DMS153 treated with DMSO at 0.1 percent for 48 hours (cell line): ENCODE results near the gene CAMK2G.
"Not testable (repeated sequence)": the region's sequence is repeated elsewhere in the genome, so short reads cannot be mapped to it uniquely, and the experiment has no call there.

Experiments
- DNase-seq: peaks from one replicate; lab custom pipeline; 2025; ENCODE audit not compliant: unreplicated experiment; lab: John Stamatoyannopoulos, UW

The CAMK2G gene

GRCh38 chr10:73797324-73798025, 76.9 kb downstream of the CAMK2G start:
- no peak for DNase-seq

GRCh38 chr10:73796766-73797165, 77.6 kb downstream of the CAMK2G start:
- DNase-seq, result no peak

DNA sequence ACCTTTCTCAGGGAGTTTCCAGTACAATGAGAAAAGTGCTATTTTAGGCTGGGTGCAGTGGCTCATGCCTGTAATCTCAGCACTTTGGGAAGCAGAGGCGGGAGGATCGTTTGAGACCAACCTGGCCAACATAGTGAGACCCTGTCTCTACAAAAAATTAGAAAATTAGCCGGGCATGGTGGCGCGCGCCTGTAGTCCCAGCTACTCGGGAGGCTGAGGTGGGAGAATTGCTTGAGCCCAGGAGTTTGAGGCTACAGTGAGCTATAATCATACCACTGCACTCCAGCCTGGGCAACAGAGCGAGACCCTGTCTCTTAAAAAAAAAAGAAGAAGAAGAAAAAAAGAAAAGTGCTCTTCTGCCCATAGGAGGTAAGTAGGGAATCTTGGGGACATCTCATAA, 78.3 kb downstream of the CAMK2G start:
- DNase-seq, result not testable (repeated sequence)

DNA sequence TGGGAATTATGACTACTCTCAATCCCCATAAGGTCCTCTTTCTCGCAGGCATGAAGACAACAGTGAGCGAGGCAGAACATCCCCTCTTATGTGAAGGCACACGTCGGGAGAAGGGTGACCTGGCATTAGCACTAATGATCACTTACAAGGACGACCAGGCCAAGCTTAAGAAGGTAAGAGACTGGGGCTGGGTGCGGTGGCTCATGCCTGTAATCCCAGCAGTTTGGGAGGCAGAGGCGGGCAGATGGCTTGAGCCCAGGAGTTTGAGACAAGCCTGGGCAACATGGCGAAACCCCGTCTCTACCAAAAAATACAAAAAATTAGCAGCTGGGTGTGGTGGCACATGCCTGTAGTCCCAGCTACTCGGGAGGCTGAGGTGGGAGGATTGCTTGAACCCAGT, 78.9 kb downstream of the CAMK2G start:
- not testable (repeated sequence) for DNase-seq

DNA sequence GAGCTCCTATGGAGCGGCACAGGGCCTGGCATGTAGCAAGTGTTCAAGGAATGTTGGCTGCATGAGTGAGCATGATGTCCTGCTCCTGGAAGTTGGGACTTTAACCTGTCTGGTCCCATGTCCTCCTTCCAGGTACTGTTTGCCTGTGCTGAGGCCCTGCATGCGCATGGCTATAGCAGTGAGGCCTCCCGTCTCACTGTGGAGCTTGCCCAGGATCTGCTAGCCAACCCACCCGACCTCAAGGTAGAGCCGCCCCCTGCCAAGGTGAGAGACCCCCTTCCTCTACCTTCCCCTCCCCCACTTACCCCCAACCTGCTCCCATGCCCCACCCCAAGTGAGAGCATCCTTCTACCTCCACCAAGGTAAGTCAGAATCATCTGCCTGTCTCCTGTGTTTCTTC, 80.9 kb downstream of the CAMK2G start:
- no peak for DNase-seq

- no peak for DNase-seq
Observed at GRCh38 chr10:73791871-73792400, 82.4 kb downstream of the CAMK2G start.

- no peak for DNase-seq
Observed at GRCh38 chr10:73790886-73791625, 83.3 kb downstream of the CAMK2G start.

DNA sequence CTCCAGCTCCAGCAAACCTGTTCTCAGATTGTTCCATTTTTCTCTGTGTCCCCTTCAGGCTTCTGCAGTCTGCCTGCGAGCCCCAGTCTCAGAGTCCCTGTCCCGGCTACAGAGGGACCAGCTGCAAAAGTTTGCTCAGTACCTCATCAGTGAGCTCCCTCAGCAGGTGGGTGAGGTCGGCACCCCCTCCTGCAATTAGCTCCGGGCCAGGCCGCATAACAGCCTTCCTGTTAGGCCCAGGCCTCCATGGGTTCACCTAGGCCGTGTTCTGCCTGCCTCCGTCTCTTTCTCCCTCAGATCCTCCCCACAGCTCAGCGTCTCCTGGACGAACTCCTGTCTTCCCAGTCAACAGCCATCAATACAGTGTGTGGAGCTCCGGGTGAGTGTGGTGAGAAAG, 84.7 kb downstream of the CAMK2G start:
- no peak for DNase-seq

- no peak for DNase-seq
Observed at GRCh38 chr10:73788864-73789658, 85.3 kb downstream of the CAMK2G start.

GRCh38 chr10:73787031-73787800, 87.1 kb downstream of the CAMK2G start:
- not testable (repeated sequence) for DNase-seq

DNA sequence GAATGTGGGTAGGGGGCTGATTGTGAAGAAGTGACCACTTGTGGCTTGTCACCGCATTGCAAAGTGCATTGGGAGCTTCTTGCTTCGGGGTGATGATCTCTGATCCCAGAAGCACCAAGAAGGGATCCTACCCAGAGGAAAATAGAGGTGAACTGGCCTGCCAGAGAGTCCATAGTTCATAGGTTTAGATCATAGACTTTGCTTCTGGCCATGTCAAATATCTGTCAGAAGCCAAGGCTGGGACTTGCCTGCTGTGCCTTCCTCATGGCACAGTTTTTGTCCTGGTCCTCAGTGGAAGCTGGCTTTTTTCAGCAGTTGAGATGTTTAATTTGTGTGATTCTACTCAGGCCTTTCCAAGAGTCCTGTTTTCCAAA, 87.9 kb downstream of the CAMK2G start:
- no peak for DNase-seq

DNA sequence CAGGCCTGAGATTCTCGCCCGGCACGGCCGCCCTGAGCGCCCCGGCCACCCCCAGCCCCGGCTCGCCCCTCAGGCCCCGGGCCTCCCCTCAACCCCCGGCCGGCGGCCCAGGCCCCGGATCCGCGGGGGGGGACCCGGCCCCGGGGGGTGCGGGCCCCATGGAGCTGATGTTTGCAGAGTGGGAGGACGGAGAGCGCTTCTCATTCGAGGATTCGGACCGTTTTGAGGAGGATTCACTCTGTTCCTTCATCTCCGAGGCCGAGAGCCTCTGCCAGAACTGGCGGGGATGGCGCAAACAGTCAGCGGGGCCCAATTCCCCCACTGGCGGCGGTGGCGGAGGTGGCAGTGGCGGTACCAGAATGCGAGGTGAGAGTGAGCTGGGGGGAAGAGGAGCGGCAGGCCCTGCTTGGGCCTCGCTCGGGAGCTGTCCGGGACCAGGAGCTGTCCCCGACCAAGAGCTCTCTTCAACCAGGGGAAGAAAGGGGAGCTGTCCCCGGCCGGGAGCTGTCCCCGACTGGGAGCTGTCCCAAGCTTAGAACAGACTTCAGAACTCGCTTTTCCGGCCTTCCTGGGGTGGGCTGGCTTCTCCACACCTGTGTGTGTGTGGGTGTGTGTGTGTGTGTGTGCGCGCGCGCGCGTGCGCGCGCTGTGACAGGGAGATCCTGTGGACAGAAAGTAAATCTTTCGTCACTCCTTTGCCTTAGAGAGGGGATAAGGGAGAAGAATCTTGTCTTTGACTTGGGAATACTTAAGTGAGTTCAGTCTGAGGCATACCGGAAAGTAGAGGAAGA, 88.4 kb downstream of the CAMK2G start:
- no peak for DNase-seq

- peak; percentile 86 for DNase-seq
Observed at GRCh38 chr10:73785211-73785720, 89.1 kb downstream of the CAMK2G start, which contains the start of gene ZSWIM8. TSS of gene ZSWIM8 (plus strand) at chr10:73785606. CDS start at chr10:73785879, 273 bp downstream.

DNA sequence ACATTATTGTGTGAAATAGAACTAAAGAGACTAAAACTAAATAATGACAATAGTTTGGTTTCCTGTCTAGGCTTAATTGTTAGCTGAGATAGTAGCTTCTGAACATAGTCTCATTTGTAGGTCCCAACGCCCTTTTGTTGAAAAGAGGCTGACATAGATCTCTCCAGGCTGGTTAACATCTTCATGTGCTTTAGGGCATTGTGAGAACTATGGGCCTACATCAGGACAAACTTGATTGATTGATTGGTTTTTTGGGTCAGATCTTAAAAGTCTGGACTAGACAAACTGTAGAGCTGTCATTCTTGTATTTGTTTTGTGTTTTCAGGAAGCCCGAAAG, 91.6 kb downstream of the CAMK2G start:
- no peak for DNase-seq

DNA sequence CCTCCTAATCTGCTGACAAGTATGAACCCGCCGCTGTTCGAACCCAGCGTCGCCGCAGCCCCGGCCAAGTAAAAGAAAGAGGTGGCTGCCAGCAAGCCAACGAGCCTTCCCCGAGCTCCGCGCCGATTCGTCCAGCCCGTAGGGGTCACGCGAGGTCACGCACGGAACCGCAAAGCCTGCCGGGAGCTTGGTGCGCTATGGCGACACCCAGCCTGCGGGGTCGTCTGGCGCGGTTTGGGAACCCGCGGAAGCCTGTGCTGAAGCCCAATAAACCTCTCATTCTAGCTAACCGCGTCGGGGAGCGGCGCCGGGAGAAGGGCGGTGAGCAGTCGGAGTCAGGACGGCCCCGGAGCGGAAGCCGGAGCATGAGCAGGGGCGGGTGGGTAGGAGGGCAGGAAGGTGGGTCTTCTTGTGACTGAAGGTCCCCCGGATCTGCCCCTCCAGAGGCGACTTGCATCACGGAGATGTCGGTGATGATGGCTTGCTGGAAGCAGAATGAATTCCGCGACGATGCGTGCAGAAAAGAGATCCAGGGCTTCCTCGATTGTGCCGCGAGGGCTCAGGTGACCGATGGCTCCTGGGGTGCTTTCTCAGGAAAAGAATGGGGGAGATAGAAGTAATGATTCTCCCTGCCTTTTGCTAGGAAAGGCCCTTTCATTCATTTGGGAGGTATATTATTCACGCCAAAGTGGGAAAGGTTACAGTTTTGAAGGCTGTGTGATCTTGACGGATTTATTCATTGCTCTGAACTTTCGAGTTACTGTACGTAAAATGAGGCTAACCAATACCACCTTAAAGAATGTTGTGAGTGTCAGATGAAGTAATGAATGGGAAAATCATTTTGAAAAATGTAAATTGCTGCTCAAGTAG, 92.2 kb downstream of the CAMK2G start, which contains the start of gene CHCHD1:
TSS of gene CHCHD1 (plus strand) at position 170 of the 870 bp plus-strand sequence. CDS start at position 198, 28 bp downstream.
- DNase-seq, result peak; percentile 57

GRCh38 chr10:73781548-73781878, 92.8 kb downstream of the CAMK2G start:
- DNase-seq, result no peak

- no peak for DNase-seq
Observed at GRCh38 chr10:73780966-73781365, 93.4 kb downstream of the CAMK2G start.

DNA sequence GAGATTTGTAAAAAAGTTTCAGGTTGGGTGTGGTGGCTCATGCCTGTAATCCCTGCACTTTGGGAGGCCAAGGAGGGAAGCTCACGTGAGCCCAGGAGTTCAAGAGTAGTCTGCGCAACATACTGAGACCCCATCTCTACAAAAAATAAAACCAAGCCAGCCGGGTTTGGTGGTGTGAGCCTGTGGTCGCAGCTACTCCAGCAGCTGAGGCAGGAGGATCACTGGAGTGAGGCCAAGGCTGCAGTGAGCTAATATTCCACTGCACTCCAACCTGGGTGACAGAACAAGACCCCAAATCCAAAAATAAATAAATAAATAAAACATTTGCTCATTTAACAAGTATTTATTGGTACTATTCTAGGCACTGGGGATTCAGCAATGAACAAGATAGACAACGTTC, 94.1 kb downstream of the CAMK2G start:
- no peak for DNase-seq
